Measurements from ENCODE around the gene CLIC6.

DNA sequence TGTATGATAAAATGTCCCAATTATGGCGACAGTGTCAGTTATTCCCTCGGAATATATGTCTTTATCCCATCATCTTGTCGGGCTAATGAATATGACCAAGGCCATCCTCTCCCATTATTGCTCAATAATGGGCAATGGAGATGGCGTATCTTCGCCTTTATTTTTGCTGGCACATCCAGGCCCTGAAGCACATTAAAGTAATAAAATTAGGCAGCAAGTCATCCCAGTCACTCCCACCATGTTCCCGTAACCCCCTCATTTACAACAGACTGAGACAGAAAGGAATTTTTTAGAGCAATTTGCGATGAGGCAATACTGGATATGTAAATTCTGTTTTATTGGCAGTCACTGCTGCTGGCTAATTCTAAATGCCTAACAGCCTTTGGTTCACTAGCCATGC is 35.3 kb downstream of the CLIC6 start:
- no peak for TF ChIP-seq POLR2AphosphoS5 (IDR thresholded peaks at IDR 0.05; ENCODE audit: low read depth, low read length)
- TF ChIP-seq TAF1 (IDR thresholded peaks at IDR 0.05; ENCODE audit: borderline replicate concordance, low read depth, low read length) = no peak
